GM04503 (cell line): ENCODE results near the gene RSAD2.
"Not testable (repeated sequence)": the region's sequence is repeated elsewhere in the genome, so short reads cannot be mapped to it uniquely, and the experiment has no call there.

ENCODE experiments used
- DNase-seq: peaks from one replicate; pipeline ENCODE4 v3.0.0-alpha.2; 2012; ENCODE audit warnings: low read depth

The RSAD2 gene, protein sequence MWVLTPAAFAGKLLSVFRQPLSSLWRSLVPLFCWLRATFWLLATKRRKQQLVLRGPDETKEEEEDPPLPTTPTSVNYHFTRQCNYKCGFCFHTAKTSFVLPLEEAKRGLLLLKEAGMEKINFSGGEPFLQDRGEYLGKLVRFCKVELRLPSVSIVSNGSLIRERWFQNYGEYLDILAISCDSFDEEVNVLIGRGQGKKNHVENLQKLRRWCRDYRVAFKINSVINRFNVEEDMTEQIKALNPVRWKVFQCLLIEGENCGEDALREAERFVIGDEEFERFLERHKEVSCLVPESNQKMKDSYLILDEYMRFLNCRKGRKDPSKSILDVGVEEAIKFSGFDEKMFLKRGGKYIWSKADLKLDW

DNA sequence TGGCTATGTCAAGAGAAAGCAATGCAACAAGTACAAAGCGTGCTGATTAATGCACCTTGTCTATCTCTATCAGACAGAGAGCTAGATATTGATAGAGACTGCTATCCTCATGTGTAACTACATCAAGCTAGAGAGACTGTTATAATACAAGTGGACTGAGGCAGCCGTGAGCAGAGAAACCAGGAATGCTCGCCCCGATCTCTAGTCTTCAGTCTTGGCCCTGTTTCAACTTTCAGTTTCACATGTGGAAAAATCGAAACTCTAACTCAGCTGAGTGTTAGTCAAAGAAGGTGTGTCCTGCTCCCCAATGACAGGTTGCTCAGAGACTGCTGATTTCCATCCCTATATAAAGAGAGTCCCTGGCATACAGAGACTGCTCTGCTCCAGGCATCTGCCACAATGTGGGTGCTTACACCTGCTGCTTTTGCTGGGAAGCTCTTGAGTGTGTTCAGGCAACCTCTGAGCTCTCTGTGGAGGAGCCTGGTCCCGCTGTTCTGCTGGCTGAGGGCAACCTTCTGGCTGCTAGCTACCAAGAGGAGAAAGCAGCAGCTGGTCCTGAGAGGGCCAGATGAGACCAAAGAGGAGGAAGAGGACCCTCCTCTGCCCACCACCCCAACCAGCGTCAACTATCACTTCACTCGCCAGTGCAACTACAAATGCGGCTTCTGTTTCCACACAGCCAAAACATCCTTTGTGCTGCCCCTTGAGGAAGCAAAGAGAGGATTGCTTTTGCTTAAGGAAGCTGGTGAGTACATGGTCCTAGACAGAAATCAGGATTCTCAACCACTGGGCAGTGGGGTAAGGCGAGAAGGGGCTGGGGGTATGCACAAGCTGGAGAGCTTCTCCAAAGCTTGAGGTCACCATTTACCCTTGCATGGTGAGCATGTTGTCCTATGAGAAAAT lies at the start of gene RSAD2:
TSS of gene RSAD2 (plus strand) at position 376 of the 903 bp plus-strand sequence. CDS start at position 400, 24 bp downstream.
- no peak for DNase-seq

DNA sequence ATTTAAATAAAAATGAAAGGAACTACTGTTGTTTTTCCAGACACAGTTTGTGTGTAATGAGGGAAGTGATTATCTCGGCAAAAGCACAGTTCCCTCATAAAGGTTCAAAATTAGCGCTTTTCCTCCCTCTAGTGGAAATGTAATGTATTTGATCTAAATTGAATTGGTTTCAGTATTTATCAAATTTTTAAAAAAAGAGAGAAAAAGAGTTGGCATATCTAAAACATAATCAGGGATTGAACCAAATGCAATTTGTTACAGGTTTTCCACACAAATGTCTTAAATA lies 49.3 kb upstream of the RSAD2 start:
- no peak for DNase-seq

GRCh38 chr2:6831229-6831628 lies 46.3 kb upstream of the RSAD2 start:
- no peak for DNase-seq

DNA sequence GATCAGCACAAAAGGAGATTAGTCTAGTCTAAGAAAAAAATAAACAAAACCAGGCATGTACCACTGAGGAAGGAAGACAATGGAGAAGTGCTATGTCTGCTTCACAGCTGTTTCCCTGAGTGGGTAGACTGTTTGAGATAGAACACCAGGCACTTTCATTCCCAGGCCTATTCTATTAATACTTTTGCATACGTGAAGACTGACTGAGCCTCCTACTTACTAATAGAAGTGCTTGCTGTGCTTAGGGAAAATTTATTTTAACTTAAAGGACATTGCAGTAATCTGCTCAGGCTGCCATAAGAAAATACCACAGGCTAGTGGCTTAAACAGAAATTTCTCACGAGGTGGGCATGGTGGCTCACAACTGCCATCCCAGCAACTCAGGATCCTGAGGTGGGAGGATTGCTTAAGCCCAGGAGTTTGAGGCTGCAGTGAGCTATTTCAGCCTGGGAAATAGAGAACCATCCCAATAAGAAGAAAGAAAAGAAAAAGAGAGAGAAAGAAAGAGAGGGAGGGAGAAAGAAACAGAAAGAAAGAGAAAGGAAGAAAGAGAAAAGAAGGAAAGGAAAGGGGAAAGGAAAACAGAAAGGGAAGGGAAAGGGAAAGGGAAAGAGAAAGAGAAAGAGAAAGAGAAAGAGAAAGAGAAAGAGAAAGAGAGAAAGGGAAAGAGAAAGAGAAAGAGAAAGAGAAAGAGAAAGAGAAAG lies 44.8 kb upstream of the RSAD2 start:
- no peak for DNase-seq

GRCh38 chr2:6833300-6833604 lies 44.3 kb upstream of the RSAD2 start:
- DNase-seq, result no peak

DNA sequence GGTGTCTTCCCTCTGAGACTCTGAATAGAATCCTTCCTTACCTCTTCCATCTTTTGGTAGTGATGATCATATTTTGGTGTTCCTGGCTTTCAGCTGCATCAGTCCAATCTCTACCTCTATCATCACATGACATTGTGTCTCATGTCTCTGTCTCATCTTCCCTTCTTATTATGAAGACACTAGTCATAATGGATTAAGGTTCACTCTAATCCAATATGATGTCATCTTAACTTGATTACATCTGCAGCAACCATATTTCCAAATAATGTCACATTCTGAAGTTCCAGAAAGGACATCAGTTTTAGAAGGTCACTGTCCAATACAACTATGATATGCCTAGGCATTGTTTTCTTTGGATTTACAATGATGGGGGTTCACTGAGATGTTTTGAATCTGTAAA lies 43.4 kb upstream of the RSAD2 start:
- DNase-seq, result no peak

DNA sequence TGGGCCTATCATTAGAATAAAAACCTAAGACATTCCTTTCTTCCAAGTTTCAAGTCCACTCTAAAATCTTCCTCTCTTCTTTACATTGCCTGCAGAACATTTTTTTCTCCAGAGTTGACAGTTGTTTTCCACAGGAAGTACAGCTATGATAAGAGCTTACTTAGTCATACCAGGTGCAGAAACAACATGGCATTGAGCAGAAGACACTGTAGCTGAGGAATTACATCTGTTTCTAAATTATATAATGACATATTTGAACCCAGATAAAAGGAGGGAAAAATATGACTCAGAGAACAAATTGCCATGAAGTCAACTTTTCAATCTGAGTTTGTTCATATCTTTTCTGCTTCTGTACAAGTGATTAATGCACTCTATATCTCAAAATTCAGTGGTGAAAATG lies 42.1 kb upstream of the RSAD2 start:
- no peak for DNase-seq

- DNase-seq, result no peak
These were observed 38.8 kb upstream of the RSAD2 start for GRCh38 chr2:6838673-6839319.

DNA sequence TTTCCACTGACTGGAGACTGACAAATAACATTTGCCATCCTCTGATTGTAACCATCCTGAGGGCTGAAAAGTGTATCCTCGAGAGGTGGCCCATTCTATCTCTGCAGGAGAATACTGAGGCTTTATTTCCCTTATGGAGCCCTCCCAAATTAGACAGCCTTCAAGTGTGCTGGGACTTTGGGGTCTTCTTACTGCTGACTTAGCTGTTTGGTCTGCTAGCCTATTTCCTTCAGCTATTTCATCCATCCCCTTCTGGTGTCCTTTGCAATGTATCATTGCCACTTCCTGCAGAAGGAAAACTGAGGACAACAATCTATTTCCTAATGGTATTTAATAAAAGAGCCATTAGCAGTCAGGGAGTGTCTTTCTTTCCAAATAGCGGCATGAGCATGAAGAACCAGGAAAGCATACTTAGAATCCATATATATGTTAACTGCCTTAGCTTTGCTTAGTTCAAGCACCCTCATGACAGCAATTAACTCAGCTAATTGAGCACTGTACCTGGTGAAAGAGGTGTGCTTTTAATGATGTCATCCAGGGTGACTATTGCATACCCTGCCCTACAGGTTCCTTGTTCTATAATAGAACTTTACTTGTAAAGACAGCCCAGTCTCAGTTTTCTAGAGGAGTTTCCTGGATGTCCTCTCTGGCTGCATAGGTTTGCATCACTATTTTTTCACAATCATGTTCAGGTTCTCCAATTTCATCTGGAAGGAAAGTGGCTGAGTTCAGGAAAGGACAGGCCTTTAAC lies 35.9 kb upstream of the RSAD2 start:
- DNase-seq, result no peak

GRCh38 chr2:6845312-6845711 lies 32.3 kb upstream of the RSAD2 start:
- no peak for DNase-seq

DNA sequence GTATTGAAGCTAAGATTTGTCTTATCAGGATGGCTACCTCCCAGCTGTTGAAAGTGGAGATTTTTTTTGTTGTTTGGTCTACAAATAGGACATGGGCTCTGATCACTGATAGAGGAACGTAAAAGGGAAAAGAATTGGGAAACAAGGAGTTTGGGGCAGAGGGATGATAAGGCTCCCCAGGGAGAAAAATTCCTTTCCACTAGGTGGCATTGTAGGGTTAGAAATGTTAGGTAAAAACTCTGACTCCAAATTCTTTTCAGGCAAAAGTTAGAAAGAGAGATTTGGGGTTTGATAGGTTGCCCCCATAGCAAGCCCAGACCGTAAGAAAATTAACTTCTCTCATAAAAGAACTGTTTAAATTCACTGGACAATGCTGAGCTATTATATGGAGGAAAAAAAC lies 31.7 kb upstream of the RSAD2 start:
- no peak for DNase-seq

- DNase-seq, result no peak
These were observed 31.0 kb upstream of the RSAD2 start for GRCh38 chr2:6846540-6846939.

DNA sequence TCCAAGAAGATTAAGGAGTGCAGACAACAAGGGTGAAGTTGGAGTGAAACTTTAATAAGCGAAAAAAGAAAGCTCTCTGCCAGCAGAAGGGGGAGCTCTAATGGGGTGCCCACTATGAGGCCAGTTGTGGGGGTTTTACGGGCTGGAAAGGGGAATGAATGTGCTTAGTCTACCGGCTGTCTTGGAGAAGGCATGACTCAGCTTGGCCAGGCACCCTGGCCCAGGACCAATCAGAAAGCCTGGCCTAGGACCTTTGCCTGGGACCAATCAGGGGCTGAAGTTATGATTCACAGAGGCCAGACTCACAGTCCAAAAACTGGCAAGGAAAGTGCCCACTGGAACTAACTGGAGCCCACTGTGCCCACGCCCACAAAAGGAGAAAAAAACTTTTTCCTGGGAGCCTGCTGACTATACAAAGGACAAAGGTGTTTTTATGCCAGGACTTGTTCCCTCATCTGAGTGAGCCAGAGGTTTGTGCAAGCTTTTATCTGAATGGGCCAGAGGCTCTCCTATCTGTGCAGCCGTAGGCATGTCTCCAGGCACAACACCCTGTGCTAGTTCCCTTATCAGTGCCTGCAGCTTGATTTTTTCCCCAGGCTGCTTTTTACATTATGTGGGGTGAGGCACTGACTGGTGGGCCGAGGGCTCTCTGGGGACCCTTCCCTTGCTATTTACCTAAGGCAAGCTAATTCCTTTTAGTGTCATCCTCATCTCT lies 30.5 kb upstream of the RSAD2 start:
- DNase-seq, result no peak

DNA sequence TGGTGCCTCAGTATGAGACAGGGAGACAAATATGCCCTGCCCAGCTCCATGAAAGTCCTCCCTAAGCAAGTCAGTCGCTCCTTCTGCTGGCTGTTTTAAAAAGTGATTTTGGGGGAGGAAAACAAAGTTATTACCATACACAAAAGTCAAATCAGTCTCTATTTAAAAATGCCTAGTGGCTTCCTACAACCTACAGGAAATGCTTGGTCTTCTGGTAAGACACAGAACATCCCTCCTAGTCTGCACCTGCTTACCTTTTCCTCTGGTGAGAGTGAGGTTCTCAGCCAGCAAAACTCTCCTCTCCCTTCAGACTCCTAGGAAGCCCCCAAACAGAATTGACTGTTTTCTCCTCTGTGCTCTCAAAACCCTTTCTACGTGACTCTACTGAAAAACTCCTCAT lies 25.4 kb upstream of the RSAD2 start:
- DNase-seq, result no peak

DNA sequence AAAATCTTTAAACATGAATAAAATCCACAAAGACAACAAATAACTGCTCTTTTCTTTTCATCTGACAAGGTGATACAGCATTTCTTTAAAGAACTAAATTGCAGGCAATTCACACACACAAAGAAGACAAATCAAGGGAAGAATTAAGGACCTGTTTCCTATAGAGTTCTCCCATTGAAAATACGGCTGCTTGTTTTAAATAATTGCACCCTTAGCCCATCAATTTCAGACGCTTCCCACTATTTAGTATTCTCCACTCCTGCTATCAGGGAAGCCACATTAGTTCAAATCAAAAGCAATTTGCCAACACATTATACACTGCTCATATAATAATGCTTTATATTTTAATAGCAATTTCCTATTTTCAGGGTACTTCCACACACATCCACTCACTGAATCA lies 23.2 kb upstream of the RSAD2 start:
- DNase-seq, result no peak

- no peak for DNase-seq
These were observed 21.6 kb upstream of the RSAD2 start for GRCh38 chr2:6855860-6856547.

DNA sequence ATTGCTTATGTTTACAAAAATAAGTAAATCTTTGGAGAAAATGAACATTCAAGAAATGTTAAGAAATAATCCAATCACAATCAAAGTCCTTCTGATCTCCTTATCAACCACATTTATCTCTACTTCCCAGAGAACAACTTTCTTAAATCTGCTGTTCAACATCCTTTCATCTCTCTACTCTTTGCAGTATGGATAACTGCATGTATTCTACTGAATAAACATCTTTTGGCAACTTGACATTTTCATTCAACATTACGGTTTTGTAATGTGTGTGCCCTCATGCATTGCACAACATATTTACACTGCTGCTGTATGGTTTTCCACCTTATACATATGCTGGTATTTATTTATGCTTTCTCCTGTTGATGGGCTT lies 21.0 kb upstream of the RSAD2 start:
- no peak for DNase-seq

- not testable (repeated sequence) for DNase-seq
These were observed 19.0 kb upstream of the RSAD2 start for GRCh38 chr2:6858466-6859027.

- no peak for DNase-seq
These were observed 17.3 kb upstream of the RSAD2 start for GRCh38 chr2:6860296-6860695.

GRCh38 chr2:6863792-6864191 lies 13.8 kb upstream of the RSAD2 start:
- no peak for DNase-seq
